HEK293 (cell line): ENCODE results near the gene SLC35D1.

ENCODE experiments used
- CTCF ChIA-PET: fragments of 350-600 bp; formaldehyde crosslinking; extraction: SDS; loops from one replicate; lab custom pipeline; 2021; ENCODE audit warnings: antibody characterized with exemption; lab: Yijun Ruan, JAX
- POLR2A ChIA-PET: fragments of 300-600 bp; formaldehyde crosslinking; extraction: SDS; loops from one replicate; lab custom pipeline; 2020; ENCODE audit warnings: antibody characterized with exemption, inconsistent platforms; lab: Yijun Ruan, JAX
- H3K27ac ChIP-seq: fragments of 200-500 bp; sonication (Bioruptor generic); 2 replicates; pipeline ENCODE4 v1.5.1; 2014; ENCODE audit warnings: low read depth, low read length, control low read depth, inconsistent platforms; ENCODE audit errors: extremely low read depth
- H3K36me3 ChIP-seq, 2 experiments: fragments of 200-500 bp in 1 of 2; sonication (Bioruptor generic) in 1 of 2; 1 replicate in 1 of 2; 2 replicates in 1 of 2; pipeline ENCODE4 v1.5.1; 2014 to 2017; ENCODE audit warnings: inconsistent platforms in 2 of 2, low read length in 2 of 2; ENCODE audit not compliant: control insufficient read depth in 2 of 2, insufficient read depth in 1 of 2
- H3K4me1 ChIP-seq: fragments of 200-500 bp; sonication (Bioruptor generic); 2 replicates; pipeline ENCODE4 v1.5.1; 2014; ENCODE audit warnings: mild to moderate bottlenecking, low read length, inconsistent platforms; ENCODE audit not compliant: control insufficient read depth, insufficient read depth
- H3K4me3 ChIP-seq: 2 replicates; pipeline ENCODE4 v1.5.1; 2011; ENCODE audit warnings: low read depth, mild to moderate bottlenecking, control low read depth, low read length, moderate library complexity
- H3K9me3 ChIP-seq: fragments of 200-500 bp; sonication (Bioruptor generic); 2 replicates; pipeline ENCODE4 v1.5.1; 2014; ENCODE audit warnings: low read depth, low read length, inconsistent platforms; ENCODE audit not compliant: control insufficient read depth, insufficient read depth
- ELK4 ChIP-seq: IDR thresholded peaks from 2 replicates; pipeline ENCODE4 v1.6.1; 2011; ENCODE audit warnings: mild to moderate bottlenecking, low read depth, low read length, borderline replicate concordance
- FEZF1 ChIP-seq: fragments of 450-650 bp; formaldehyde crosslinking; IDR thresholded peaks from 2 replicates; pipeline ENCODE4 v1.5.1; 2016; ENCODE audit warnings: missing biosample characterization, missing genetic modification characterization
- OSR2 ChIP-seq: fragments of 450-650 bp; formaldehyde crosslinking; IDR thresholded peaks from 2 replicates; pipeline ENCODE4 v1.5.1; 2016; ENCODE audit warnings: missing biosample characterization, missing genetic modification characterization
- PRDM2 ChIP-seq: fragments of 450-650 bp; formaldehyde crosslinking; IDR thresholded peaks from 2 replicates; pipeline ENCODE4 v1.5.1; 2016; ENCODE audit warnings: missing biosample characterization, missing genetic modification characterization, borderline replicate concordance
- RBAK ChIP-seq: fragments of 450-650 bp; formaldehyde crosslinking; IDR thresholded peaks from 2 replicates; pipeline ENCODE4 v1.5.1; 2016; ENCODE audit warnings: missing biosample characterization, missing genetic modification characterization
- SP2 ChIP-seq: fragments of 450-650 bp; formaldehyde crosslinking; IDR thresholded peaks from 2 replicates; pipeline ENCODE4 v1.5.1; 2016; ENCODE audit warnings: missing biosample characterization, missing genetic modification characterization
- TCF7L2 ChIP-seq: IDR thresholded peaks from 2 replicates; pipeline ENCODE4 v1.6.1; 2011; ENCODE audit warnings: low read depth, mild to moderate bottlenecking, inconsistent platforms, low read length, moderate library complexity, borderline replicate concordance
- ZBTB26 ChIP-seq: fragments of 450-650 bp; formaldehyde crosslinking; optimal IDR thresholded peaks from 2 replicates; pipeline ENCODE3; 2016; ENCODE audit warnings: missing biosample characterization, mild to moderate bottlenecking, missing genetic modification characterization
- ZBTB8A ChIP-seq: fragments of 450-650 bp; formaldehyde crosslinking; IDR thresholded peaks from 2 replicates; pipeline ENCODE4 v1.5.1; 2016; ENCODE audit warnings: missing biosample characterization, missing genetic modification characterization
- ZFHX2 ChIP-seq: fragments of 450-650 bp; formaldehyde crosslinking; conservative IDR thresholded peaks from 2 replicates; pipeline ENCODE4 v1.5.1; 2016; ENCODE audit warnings: missing biosample characterization, missing genetic modification characterization
- ZFP69B ChIP-seq: fragments of 450-650 bp; formaldehyde crosslinking; IDR thresholded peaks from 2 replicates; pipeline ENCODE4 v1.5.1; 2016; ENCODE audit warnings: missing biosample characterization, missing genetic modification characterization
- ZNF10 ChIP-seq: fragments of 450-650 bp; formaldehyde crosslinking; IDR thresholded peaks from 2 replicates; pipeline ENCODE4 v1.5.1; 2017; ENCODE audit warnings: missing biosample characterization, missing genetic modification characterization
- ZNF133 ChIP-seq: fragments of 450-650 bp; formaldehyde crosslinking; IDR thresholded peaks from 2 replicates; pipeline ENCODE4 v1.5.1; 2016; ENCODE audit warnings: missing biosample characterization, missing genetic modification characterization
- ZNF148 ChIP-seq: fragments of 450-650 bp; formaldehyde crosslinking; IDR thresholded peaks from 2 replicates; pipeline ENCODE4 v1.5.0; 2017; ENCODE audit warnings: missing biosample characterization, missing genetic modification characterization, borderline replicate concordance
- ZNF366 ChIP-seq: fragments of 450-650 bp; formaldehyde crosslinking; conservative IDR thresholded peaks from 2 replicates; pipeline ENCODE4 v1.5.1; 2016; ENCODE audit warnings: missing biosample characterization, missing genetic modification characterization
- ZNF549 ChIP-seq: fragments of 450-650 bp; IDR thresholded peaks from 2 replicates; pipeline ENCODE4 v1.5.1; 2018; ENCODE audit warnings: missing biosample characterization, missing genetic modification characterization, mild to moderate bottlenecking, inconsistent platforms, moderate library complexity
- ZNF571 ChIP-seq: fragments of 450-650 bp; formaldehyde crosslinking; IDR thresholded peaks from 2 replicates; pipeline ENCODE4 v1.5.0; 2017; ENCODE audit warnings: missing biosample characterization, missing genetic modification characterization
- ZNF629 ChIP-seq: fragments of 450-650 bp; formaldehyde crosslinking; IDR thresholded peaks from 2 replicates; pipeline ENCODE4 v1.5.1; 2017; ENCODE audit warnings: missing biosample characterization, missing genetic modification characterization
- ZNF692 ChIP-seq: fragments of 450-650 bp; formaldehyde crosslinking; IDR thresholded peaks from 2 replicates; pipeline ENCODE4 v1.5.1; 2016; ENCODE audit warnings: missing biosample characterization, missing genetic modification characterization
- ZNF777 ChIP-seq: fragments of 450-650 bp; formaldehyde crosslinking; IDR thresholded peaks from 2 replicates; pipeline ENCODE4 v1.5.1; 2017; ENCODE audit warnings: missing biosample characterization, missing genetic modification characterization, borderline replicate concordance
- ZNF843 ChIP-seq: fragments of 450-650 bp; formaldehyde crosslinking; IDR thresholded peaks from 2 replicates; pipeline ENCODE4 v1.5.1; 2016; ENCODE audit warnings: missing biosample characterization, missing genetic modification characterization

Gene SLC35D1

GRCh38 chr1:67020304-67020703, 33.6 kb downstream of the SLC35D1 start (continued):
- no peak for TF ChIP-seq PRDM2 (tag by site-specific recombination)

GRCh38 chr1:67019600-67020136, 34.3 kb downstream of the SLC35D1 start:
- CTCF ChIA-PET: interaction anchor here (0.5 to 1.6 kb wide), 3 partner anchors 10 to 129 kb away, joined by 5 to 7 read pairs (median 6); no protein-coding TSS in a partner anchor
- peaks cover 7 to 51% of the 10 kb centered on the region in 2 experiments for H3K36me3 ChIP-seq
- H3K4me1 ChIP-seq: no peaks in the 10 kb centered on the region; the same call in 1 of the 2 replicates
- TF ChIP-seq ZFP69B (0 out of 2 replicates have a peak, but pooled peaks have one; percentile 17), SP2 (tag by site-specific recombination) (0 out of 2 replicates have a peak, but pooled peaks have one; percentile 10), ZNF10 (no peak), ZNF692 (peak; percentile 53; the same call in 1 of the 2 replicates), ZNF549 (tag by site-specific recombination) (0 out of 2 replicates have a peak, but pooled peaks have one; percentile 31), RBAK (tag by site-specific recombination) (no peak), ZNF843 (0 out of 2 replicates have a peak, but pooled peaks have one; percentile 29), ZBTB8A (no peak), FEZF1 (0 out of 2 replicates have a peak, but pooled peaks have one; percentile 27), ZNF629 (tag by site-specific recombination) (peak; percentile 33; the same call in 1 of the 2 replicates), ZNF366 (peak; percentile 26; the same call in 1 of the 2 replicates), ZBTB26 (no peak)
- TF ChIP-seq, all 188 proteins: peak for 8
- H3K27ac ChIP-seq: no peak overlapping the region
- H3K4me3 ChIP-seq: no peak overlapping the region
- POLR2A ChIA-PET: interaction anchor here (1.5 kb wide), 1 partner anchor 34 kb away, joined by 8 read pairs; the partner anchor contains the start of gene SLC35D1
- no peaks in the 10 kb centered on the region for H3K9me3 ChIP-seq

GRCh38 chr1:67019121-67019520, 34.8 kb downstream of the SLC35D1 start:
- TF ChIP-seq ZNF133 (no peak), ZNF571 (tag by site-specific recombination) (no peak), ZFHX2 (no peak), TCF7L2 (no peak), ZFP69B (no peak), ELK4 (no peak), ZNF777 (tag by site-specific recombination) (no peak), ZNF148 (no peak), OSR2 (tag by site-specific recombination) (no peak)
- POLR2A ChIA-PET: interaction anchor here (1.5 kb wide), 1 partner anchor 34 kb away, joined by 8 read pairs; the partner anchor contains the start of gene SLC35D1
- H3K4me3 ChIP-seq: no peak overlapping the region
- no peaks in the 10 kb centered on the region for H3K9me3 ChIP-seq
- no peak overlapping the region for H3K27ac ChIP-seq
- no peaks in the 10 kb centered on the region; the same call in 1 of the 2 replicates for H3K4me1 ChIP-seq
- peaks cover 7 to 50% of the 10 kb centered on the region in 2 experiments for H3K36me3 ChIP-seq
- CTCF ChIA-PET: interaction anchor here (0.5 to 1.6 kb wide), 3 partner anchors 11 to 130 kb away, joined by 5 to 7 read pairs (median 6); no protein-coding TSS in a partner anchor
